ENCODE measurements around the gene PTTG1.
"Not testable (repeated sequence)": the region's sequence is repeated elsewhere in the genome, so short reads cannot be mapped to it uniquely, and the experiment has no call there.

PTTG1 gene

DNA sequence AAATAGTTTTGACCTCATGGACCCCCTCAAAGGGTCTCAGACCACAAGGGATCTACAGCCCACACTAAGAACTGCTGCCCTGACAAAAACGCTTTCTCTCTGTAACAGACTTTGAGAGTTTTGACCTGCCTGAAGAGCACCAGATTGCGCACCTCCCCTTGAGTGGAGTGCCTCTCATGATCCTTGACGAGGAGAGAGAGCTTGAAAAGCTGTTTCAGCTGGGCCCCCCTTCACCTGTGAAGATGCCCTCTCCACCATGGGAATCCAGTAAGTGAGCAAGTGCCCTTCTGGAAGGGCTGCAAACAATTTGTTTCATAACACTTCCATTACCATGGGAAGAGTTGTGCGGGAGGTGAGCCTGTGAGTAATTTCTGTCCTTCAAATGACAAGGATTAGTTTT is 6.0 kb downstream of the PTTG1 start:
- DNase-seq = no peak

DNA sequence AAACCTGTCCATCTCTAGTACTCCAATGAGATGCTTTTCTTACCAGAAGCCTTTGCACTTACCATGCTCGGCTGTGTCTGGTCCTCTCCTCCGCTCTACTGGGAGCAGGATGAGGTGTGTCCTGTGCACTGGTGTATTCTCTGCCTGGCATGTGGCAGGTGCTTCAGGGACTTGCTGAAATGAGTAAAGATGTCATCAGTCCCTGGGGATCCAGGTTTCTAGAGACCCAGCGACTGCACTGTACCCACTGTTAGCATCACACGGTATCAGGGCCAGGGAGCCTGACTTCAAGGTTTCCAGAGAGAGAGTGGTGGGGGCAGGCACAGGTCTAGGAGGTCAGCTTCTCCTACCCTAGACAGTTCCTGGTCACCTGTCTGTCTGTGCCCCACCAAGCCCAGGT is 10.5 kb downstream of the PTTG1 start:
- no peak for DNase-seq

DNA sequence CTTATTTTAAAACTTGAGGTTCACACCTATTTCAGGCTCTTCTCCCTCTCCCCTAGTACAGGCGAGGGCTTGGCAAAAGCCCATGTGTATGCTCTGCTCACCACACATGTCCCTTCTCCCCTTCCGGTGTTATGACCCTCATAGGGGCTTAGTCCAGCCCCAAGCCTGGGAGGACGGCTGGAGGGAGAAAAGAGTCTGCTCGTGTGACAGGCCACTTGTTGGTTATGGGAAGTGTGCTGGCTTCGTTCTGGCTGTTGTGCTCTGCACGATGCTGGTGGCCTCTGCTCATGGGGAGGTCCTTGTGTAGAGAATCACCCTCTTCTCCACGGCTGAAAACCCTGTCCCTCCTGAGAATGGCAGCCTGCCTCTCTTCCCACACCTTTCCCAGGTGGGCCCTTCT is 11.1 kb downstream of the PTTG1 start:
- DNase-seq = no peak

DNA sequence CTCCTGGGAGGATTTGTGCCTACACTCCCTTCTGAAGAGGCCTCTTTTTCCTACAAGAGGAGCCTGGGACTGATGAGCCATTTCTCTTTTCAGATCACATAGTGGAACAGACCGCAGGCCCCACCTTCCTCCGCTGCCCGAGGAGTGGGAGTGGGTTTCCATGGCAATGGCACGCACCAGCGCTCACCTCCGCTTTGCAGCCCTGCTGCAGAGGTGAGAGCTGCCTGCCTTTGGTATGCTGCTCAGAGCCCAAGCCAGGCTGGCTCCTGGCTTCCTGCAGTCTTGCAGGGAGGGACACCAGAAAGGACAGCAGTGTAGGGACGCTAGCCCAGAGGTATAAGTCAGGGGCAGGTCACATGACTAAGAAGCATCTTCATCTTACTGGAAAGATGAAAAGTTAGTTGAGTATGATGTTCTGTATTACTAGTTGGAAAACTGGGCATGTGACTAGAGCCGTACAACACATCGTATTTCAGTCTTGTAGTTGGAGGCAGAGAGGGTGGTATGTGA is 12.4 kb downstream of the PTTG1 start:
- DNase-seq = no peak

DNA sequence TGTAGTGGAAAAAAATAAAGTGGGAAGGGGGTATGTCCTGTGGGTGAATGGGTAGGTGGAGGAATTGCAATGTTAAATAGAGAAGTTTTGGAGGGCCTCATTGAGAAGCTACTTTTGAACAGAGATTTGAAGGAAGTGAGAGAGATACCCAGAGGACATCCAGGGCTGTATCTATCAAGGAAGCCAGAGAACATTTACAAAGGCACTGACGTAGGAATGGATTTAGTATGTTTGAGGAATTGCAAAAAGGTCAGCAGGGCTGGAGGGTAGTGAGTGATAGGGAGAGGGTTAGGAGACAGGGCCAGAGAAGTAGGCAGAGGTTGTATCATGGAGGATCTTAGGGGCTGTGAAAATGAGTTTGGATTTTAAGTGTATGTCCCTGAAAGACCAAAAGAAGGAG is 13.9 kb downstream of the PTTG1 start:
- DNase-seq = no peak

DNA sequence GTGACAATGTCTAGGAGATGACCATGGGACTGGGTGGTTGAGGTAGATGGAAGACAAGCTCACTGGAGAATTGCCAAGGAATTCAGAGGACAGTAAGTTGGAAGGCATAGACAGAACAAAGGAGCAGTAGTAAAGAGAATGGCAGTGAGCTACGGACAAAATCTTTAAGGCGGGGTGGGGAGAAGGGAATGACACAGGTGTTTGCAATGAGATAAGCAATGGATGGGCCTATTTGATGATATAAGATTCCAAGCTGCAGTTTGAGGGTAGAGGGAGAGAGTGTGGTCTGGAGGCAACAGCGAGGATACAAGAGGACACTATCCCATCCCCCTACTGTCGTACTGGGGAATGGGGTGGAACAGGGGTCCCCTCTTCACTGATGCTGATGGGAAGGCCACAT is 14.4 kb downstream of the PTTG1 start:
- no peak for DNase-seq

DNA sequence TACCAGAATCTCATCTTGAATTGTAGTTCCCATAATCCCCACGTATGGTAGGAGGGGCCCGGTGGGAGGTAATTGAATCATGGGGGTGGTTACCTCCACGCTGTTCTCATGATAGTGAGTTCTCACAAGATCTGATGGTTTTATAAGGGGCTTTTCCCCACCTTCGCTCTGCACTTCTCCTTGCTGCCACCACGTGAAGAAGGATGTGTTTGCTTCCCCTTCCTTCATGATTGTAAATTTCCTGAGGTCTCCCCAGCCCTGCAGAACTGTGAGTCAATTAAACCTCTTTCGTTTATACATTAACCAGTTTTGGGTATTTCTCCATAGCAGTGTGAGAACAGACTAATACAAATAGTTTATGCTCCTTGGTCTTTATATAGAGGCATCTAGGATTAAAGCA is 15.0 kb downstream of the PTTG1 start:
- DNase-seq = not testable (repeated sequence)

DNA sequence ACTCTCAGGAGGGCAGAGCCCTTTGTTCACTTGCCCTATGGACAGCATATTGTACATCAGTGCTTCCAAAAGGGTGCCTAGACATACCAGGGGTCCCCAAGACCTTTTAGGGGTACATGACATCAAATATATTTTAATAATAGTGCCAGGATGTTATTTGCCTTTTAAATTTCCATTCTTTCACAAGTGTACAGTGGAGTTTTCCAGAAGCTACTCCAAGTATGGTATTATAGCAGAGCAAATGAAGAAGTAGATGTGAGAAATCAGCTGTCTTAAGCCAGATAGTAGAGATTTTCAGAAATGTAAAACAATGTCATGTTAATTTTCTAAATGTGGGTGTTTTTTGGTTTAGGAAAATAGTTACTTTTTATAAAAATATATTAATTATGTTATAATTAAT is 15.6 kb downstream of the PTTG1 start:
- DNase-seq = no peak

DNA sequence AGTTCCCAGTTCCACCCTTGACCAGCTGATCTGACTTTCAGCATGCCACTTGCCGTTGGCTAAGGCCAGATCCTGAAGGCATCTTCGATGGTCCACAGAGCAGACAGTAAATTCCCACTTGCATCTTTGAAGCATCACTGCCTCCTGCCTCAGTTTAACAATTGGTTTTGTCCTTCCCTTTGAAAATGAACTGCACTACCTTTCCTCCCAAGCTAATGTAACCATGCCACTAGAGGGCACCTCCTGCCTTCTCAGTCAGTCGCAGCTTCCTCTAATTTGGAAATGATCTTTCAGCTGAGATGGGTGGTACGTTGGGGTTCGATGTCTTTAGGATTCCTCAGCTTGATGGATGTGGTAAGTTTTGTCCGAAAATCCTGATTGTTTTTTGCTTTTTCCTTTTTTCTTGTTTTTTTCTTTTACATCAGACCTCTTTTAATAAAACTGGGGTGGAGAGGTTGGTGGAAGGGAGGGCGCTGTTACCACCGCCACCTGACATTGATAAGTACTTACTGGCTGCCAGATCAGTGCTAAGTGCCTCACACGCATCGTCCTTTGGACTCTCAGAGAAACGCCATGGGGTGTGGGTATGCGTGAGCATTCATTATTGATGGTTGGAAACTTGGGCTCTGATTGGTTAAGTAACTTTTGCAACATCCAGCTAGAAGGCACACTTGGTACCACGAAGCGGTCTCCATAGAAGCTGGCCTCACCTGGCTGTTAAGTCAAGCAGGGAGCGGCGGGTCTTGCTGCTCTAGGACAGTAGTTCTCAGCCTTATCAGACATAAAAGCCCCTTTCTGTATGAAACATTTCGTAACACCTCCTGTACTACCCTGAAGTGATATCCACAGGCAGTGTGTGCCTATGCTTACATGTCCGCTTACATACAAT is 16.9 kb downstream of the PTTG1 start:
- DNase-seq = peak; percentile 59

DNA sequence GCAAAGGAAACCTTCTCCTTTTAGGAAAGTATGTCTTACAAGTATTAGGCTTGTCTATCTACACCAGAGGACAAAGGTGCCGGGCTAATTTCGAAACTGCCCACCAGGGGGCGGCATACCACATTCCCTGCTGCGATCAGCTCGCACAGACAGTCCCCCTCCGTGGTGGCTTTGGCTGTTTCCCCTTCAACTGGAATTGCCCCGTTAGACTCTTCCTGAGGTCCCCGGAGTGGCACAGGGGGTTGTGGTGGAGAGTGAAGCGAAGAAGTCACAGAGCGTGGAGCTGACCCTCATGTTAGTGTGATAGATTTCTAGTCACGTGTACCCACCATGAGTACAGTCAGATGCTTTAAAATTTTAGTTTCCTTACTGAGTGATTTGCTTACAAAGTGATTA is 17.5 kb downstream of the PTTG1 start:
- DNase-seq = peak; percentile 85

DNA sequence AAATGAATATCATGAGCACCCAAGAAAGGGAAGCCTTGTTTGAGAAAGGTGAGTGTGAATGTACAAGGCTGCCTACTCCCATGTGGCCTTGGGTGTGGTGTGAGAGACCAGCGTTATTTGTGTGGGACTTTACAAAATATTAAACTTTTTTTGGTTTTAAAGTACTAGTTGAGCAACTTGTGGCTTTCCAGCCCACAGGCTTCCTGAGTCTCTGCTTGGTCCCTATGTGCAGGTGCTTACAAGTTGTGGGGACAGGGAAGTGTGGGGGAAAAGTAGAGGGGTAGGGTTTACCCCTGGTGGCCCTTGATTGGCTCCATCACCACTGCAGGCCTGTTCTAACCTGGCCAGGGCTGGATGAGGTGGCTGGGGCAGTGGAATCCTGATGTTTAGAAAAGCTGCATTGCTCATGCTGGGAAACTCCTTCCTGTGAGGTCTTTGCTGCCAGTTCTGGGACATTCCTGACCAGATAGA is 19.7 kb downstream of the PTTG1 start:
- no peak for DNase-seq

DNA sequence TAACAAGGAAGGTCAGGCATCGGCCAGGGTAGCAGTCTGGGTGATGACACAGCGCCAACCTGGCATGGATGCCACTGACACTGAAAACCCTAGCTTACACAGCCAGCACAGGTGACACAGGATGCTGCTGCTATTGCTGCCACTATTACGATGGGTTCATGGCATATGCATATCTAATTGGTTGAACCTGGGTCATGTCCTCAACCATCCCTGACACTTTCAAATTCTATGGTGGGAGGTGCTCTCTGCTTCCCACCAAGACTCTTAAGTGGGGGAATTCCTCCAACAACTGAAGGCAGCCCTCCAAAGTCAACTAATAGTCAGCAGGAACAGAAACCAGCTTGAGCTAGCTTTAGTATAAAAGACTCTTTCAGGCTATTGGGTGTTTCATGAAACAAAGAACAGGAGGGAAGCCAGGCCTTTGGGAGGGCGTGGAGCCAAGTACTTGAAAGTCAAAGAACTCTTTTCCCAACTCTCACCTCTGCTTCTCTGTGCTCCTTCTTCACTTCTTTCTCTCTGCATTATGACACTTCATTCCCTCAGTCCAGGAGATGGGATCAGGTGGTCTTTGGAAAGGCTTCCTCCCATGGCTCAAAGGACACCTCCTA is 21.3 kb downstream of the PTTG1 start:
- no peak for DNase-seq

DNA sequence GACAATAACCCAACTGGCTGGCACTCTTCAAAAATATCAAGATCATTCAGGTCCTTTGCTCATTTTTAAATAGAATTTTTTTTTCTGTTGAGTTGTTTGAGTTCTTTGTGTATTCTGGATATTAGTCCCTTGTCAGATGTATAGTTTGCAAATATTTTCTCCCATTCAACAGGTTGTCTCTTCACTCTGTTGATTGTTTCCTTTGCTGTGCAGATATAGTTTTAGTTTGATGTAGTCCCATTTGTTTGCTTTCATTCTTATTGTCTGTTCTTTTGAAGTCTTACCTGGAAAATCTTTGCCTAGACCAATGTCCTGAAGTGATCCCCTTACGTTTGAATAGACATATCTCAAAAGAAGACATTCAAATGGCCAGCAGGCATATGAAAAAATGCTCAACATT is 22.8 kb downstream of the PTTG1 start:
- no peak for DNase-seq

DNA sequence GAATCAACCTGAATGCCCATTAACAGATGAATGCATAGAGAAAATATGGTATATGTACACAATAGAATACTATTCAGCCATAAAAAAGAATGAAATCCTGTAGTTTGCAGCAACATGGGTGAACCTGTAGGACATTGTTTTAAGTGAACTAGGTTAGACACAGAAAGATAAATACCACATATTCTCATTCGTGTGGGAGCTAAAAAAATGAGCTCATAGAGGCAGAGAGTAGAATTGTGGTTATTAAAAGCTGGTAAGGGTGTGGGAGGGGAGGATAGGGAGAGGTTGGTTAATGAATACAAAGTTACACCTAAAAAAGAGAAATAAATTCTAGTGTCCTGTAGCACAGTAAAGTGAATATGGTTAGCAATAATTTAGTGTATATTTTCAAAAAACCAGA is 23.5 kb downstream of the PTTG1 start:
- no peak for DNase-seq

DNA sequence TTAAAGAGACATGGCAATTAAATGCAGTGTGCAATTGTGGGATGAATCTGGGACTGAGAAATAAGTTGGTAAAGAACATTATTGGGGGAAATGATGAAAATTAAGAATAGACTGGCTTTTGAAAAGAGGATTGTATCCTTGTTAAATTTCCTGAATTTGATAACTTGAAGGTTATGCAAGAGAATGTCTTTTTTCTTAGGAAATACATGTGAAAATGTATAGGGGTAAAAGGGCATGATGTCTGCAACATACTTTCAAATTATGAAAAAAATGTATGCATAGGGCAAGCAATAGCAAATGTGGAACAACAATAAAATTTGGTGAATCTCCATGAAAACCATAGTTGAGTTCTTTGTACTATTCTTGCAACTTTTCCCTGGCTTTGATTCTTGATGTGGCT is 24.1 kb downstream of the PTTG1 start:
- DNase-seq = no peak

DNA sequence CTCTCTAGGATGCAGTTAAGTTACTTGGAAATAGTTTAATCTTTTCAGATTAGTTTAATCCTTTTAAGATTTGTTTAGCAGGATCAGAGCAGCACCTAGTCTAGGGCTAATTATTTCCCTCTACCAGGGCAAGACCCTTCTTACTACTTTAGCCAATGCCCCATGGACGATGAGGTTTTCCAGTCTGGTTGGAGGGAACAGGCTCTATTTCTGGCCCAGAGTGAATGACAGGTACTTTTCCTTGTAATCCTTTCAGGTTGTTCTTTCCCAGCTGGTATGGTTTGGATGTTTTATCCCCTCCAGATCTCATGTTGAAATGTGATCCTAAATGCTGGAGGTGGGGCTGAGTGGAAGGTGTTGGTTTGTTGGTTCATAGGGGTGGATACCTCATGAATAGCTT is 27.2 kb downstream of the PTTG1 start:
- DNase-seq = no peak

DNA sequence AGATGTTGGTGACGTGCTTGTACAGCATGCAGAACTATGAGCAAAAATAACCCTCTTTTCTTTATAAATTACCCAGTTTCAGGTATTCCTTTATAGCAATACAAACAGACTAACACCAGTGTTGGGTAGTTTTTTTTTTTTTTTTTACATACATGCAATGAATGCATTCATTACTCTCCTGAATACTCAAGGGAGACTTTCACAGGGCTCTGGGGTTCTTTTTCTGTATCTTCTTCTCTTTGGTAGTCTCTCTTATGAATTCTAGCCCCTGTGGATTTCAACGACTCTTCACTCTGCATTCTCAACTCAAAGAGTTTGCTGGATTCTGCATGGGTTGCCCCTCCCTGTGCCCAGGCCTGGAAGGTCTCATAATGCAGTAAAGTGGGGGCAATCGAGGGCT is 27.8 kb downstream of the PTTG1 start:
- DNase-seq = no peak

DNA sequence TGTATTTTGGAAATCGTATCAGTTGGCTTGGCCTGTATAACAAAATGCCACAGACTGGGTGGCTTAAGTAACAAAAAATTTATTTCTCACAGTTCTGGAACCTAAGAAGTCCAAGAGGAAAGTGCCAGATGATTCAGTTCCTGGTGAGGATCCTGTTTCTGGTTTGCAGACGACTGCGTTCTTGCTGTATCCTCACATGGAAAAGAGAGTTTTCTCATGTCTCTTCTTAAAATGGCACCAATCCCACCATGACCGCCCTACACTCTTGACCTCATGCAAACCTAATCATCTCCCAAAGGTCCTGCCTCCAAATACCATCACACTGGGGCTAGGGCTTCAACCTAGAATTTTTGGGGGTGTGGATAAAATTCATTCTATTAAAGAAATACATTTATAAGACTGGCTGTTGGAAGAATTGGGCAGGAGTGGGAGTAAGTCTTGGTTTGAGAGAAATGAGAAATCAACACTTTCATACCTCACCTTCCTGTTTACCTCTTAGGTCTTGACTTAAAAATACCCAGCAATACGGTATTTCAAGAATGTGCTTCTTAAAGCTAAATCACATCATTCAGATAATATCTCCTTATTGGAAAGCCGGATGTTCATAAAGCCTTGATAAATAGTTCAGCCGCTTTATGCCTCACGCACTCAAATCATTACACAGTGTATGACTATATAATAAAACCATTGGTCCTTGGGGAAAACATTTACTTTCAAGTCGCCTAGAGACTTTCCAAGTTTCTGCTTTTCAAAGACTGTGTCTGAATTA is 28.7 kb downstream of the PTTG1 start:
- no peak for DNase-seq

DNA sequence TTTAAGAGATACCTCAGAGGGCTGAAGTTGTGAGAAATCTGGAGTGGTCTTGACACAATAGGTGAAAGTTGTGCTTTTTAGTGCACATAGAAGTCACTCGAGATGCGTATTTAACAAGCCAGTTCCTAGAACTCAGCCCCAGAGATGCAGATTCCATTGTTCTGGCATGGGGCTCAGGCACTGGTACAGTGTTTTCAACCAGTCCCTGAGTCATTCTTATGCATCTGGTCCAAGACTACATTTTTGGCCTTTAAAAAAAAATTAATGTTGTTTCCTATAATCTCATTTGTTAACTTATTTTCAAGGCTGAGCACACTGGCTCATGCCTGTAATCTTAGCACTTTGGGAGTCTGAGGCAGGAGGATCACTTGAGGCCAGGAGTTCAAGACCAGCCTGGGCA is 29.6 kb downstream of the PTTG1 start:
- no peak for DNase-seq

DNA sequence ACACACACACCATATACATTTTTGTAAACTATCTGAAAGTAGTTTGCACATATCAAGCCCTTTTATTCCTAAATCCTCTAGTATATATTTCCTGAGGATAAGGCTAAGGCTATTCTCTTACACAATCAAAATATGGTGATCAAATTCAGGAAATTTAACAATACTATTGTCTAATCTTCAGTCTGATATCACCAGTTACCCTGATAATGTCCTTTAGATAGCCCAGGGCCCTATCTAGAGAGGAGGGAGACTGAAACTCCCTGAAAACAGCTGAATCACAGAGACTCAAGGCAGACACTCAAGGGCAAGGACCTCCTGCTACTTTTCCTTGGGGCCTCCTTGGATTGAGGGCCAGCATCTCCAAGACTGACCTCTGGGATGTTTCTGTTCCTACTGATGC is 30.4 kb downstream of the PTTG1 start:
- no peak for DNase-seq

DNA sequence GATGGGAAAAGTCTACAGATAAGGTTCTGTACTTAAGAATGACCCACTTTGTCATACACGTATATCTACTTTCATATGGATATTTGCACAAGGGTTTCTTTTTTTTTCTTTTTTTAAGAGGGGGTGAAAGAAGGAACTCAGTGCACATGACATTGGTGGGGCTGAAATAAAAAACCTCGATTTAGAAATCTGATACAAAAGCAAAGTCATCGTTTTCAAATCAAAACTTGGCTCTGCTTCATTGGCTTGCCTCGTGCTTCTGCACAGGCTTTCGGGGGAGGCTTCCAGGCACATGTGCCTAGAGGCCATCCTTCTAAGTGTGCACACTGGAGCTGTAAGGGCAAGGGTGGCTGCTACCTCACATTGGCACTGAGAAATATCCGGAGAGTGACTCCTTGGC is 31.1 kb downstream of the PTTG1 start:
- DNase-seq = no peak

DNA sequence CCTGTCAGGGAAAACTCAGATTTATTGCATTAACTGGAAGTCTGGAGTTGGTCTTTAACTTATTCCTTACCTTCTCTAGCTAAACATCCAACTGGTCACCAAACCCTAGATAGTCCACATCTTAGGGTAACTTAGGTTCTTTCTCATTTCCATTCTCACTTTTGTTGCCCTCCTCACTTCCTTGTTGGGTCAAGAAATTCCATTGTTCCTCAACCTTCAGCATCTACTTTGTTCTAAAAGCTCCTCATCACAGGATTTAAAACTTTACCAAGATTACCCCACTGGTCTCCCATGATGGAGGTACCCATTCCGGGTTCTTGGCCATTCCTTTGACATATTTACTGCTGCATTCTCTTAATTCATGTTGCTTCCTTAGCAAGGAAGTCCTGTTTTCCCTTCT is 32.1 kb downstream of the PTTG1 start:
- DNase-seq = no peak

DNA sequence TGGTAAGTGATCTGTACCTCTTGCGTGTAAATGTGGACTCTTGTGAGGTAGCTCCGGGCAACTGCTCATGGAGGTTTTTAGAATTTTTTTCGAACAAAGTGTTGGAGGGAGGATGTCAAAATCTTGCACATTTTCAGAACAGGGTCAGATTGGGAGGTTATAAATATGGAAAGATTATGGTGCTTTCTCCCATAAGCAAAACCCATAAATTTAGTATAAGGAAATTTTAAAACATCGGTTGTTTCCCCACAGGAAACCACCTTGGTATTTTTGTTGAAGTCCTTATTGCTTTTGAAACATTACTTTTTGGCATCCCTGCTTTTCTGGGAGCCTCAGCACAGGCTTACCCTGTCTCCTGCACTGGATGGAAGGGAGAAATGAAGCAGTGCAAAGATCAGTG is 33.9 kb downstream of the PTTG1 start:
- no peak for DNase-seq

Measured in stimulated activated naive CD4-positive, alpha-beta T cell treated with Interleukin-2 at 50 U/mL for 16 hours (primary cell).